ENCODE data around the gene TNFSF8. TPM values are rescaled to one million over a fixed set of nuclear protein-coding genes. Genes with fewer than 3 reads are reported as not detected.

The TNFSF8 gene
- total and polyA plus RNA-seq, 2 donors (not counting 3 experiments of a cell fraction or from before 2014, with no cell fraction given): not detected

- H3K9me1 ChIP-seq (replicated peaks; ENCODE audit: control insufficient read depth, extremely low read depth, insufficient read depth, low read length): no peaks in the 10 kb centered on the region
- no peaks in the 10 kb centered on the region for H3K27me3 ChIP-seq (ENCODE audit: control insufficient read depth in 2 of 2, insufficient read depth in 2 of 2, low read length in 2 of 2)
- peak overlapping the region; percentile 53 for H3K27ac ChIP-seq (ENCODE audit: insufficient read depth, low read depth, low read length)
- ChIA-PET POLR2A (no interaction called here), CTCF (interaction anchor here (5.8 kb wide), 1 partner anchor 16 kb away, joined by 32 read pairs; no protein-coding TSS in a partner anchor)
- peaks cover 25% of the 10 kb centered on the region for H3K4me1 ChIP-seq (ENCODE audit: control insufficient read depth, extremely low read depth, insufficient read depth, low read length)
- no peak overlapping the region for H3K9ac ChIP-seq (replicated peaks; ENCODE audit: extremely low read depth, insufficient read depth, low read length)
- intact Hi-C loops (cut with micrococcal nuclease): no loop called here
- no TSS peak for BruUV-seq (replicated peaks)
- H3K4me3 ChIP-seq (replicated peaks in 1 of 3; ENCODE audit: insufficient read depth in 1 of 3, low read depth in 1 of 3, low read length in 3 of 3): no peak overlapping the region
- no peaks in the 10 kb centered on the region for H3K9me3 ChIP-seq (replicated peaks; ENCODE audit: control insufficient read depth, insufficient read depth, low read length)
- TF ChIP-seq MYC (IDR thresholded peaks at IDR 0.05; ENCODE audit: low read depth, low read length) (no peak), FOS (IDR thresholded peaks at IDR 0.05; ENCODE audit: borderline replicate concordance, insufficient read depth, low read length) (no peak), GATA2 (IDR thresholded peaks at IDR 0.05; ENCODE audit: insufficient read depth, insufficient read length, low read depth, low read length) (no peak), POLR2A (IDR thresholded peaks at IDR 0.05; ENCODE audit: low read depth, low read length) (no peak), EZH2 (IDR thresholded peaks at IDR 0.05; ENCODE audit: borderline replicate concordance, low read depth, low read length, severe bottlenecking) (no peak), POLR2AphosphoS5 (IDR thresholded peaks at IDR 0.05; ENCODE audit: insufficient read depth, low read depth, low read length) (no peak), JUN (IDR thresholded peaks at IDR 0.05; ENCODE audit: borderline replicate concordance, insufficient read depth, insufficient read length, low read depth) (no peak), CTCF (IDR thresholded peaks at IDR 0.05; ENCODE audit: extremely low read depth in 1 of 2, insufficient read depth in 1 of 2, low read depth in 1 of 2, low read length in 2 of 2) (no peak)
- TF ChIP-seq, protein P1, sequence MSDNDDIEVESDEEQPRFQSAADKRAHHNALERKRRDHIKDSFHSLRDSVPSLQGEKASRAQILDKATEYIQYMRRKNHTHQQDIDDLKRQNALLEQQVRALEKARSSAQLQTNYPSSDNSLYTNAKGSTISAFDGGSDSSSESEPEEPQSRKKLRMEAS (IDR thresholded peaks at IDR 0.05; ENCODE audit: insufficient read depth, insufficient read length): no peak
- no peak overlapping the region for H2AFZ ChIP-seq (ENCODE audit: low read depth, low read length)
- dilution Hi-C loops (cut with MboI; ENCODE audit: extremely low pct_ligation_motif_present, low sequenced_read_pairs): no loop called here
- no peak for DNase-seq (ENCODE audit: low read depth, low spot score)
- no peaks in the 10 kb centered on the region for H3K79me2 ChIP-seq (ENCODE audit: control insufficient read depth, insufficient read depth, low read length)
- no peaks in the 10 kb centered on the region for H4K20me1 ChIP-seq (replicated peaks; ENCODE audit: control insufficient read depth, extremely low read depth, insufficient read depth, low read length)
- H3K4me2 ChIP-seq (ENCODE audit: insufficient read depth, low read length): no peak overlapping the region
- H3K36me3 ChIP-seq (ENCODE audit: control insufficient read depth in 2 of 2, extremely low read depth in 1 of 2, insufficient read depth in 2 of 2, low read length in 2 of 2): no peaks in the 10 kb centered on the region
- FAIRE-seq: no peak
Measured at GRCh38 chr9:114889802-114890224, 40.6 kb downstream of the TNFSF8 start.
